Natural killer cell (primary cell): Measurements from ENCODE around the gene RIMS4. TPM values are rescaled to one million over a fixed set of nuclear protein-coding genes. Genes with fewer than 3 reads are reported as not detected.

Experiments used
- ATAC-seq, 3 donors: fragments of 150-1000 bp in 2 of 3; fragments of 200-7000 bp in 1 of 3; cut with Tn5 transposase; 1 replicate in 1 of 3; 2 replicates in 2 of 3; pipeline ENCODE4 v1.10.0; 2021; ENCODE audit warnings: mild to moderate bottlenecking in 2 of 3, moderate library complexity in 2 of 3
- DNase-seq, 2 donors: peaks; one replicate each; pipeline versions ENCODE4 v3.0.0 to v3.0.0-alpha.2; 2013 to 2021; ENCODE audit warnings: mixed read lengths in 1 of 2
- H3K27ac ChIP-seq: one replicate; pipeline ENCODE4 v1.5.1; 2013; ENCODE audit warnings: mild to moderate bottlenecking, low read length
- H3K27me3 ChIP-seq: one replicate; pipeline ENCODE4 v1.6.1; 2013; ENCODE audit warnings: low read length; ENCODE audit not compliant: control insufficient read depth, insufficient read depth
- H3K36me3 ChIP-seq: one replicate; pipeline ENCODE4 v1.6.1; 2013; ENCODE audit warnings: low read length; ENCODE audit not compliant: control insufficient read depth, insufficient read depth
- H3K4me1 ChIP-seq: one replicate; pipeline ENCODE4 v1.6.1; 2013; ENCODE audit warnings: low read length; ENCODE audit not compliant: control insufficient read depth, insufficient read depth
- H3K4me3 ChIP-seq: one replicate; pipeline ENCODE4 v1.5.1; 2013; ENCODE audit warnings: low read length
- H3K9me3 ChIP-seq: one replicate; pipeline ENCODE4 v1.6.1; 2013; ENCODE audit warnings: low read length; ENCODE audit not compliant: control insufficient read depth, insufficient read depth
- H3K27ac Mint-ChIP-seq, 2 donors: one replicate each; pipeline ENCODE4 v1.8.0; 2022; ENCODE audit warnings: mild to moderate bottlenecking in 2 of 2, mixed read lengths in 2 of 2, moderate library complexity in 1 of 2
- H3K27me3 Mint-ChIP-seq, 2 donors: one replicate each; pipeline ENCODE4 v1.8.0; 2022; ENCODE audit warnings: low read depth in 2 of 2, mixed read lengths in 2 of 2
- H3K36me3 Mint-ChIP-seq: one replicate; pipeline ENCODE4 v1.8.0; 2022; ENCODE audit warnings: mixed read lengths
- H3K4me1 Mint-ChIP-seq, 2 donors: one replicate each; pipeline ENCODE4 v1.8.0; 2022; ENCODE audit warnings: mixed read lengths in 2 of 2
- H3K4me3 Mint-ChIP-seq: one replicate; pipeline ENCODE4 v1.8.0; 2022; ENCODE audit warnings: mild to moderate bottlenecking, moderate library complexity, mixed read lengths
- H3K9me3 Mint-ChIP-seq, 2 donors: one replicate each; pipeline ENCODE4 v1.8.0; 2022; ENCODE audit warnings: mixed read lengths in 2 of 2
- WGBS: methylation state at CpG from one replicate; pipeline ENCODE4 v1.1.7; 2013; ENCODE audit warnings: missing lambda C conversion rate; ENCODE audit not compliant: insufficient coverage; 5-methylcytosine and 5-hydroxymethylcytosine counted together
- intact Hi-C: fragments of 100-400 bp; cut with micrococcal nuclease; formaldehyde crosslinking; loops from one replicate; pipeline ENCODE4 v1.14.2; 2022
- total RNA-seq, 4 donors: library from RNA; stranded (reverse); fragments of 120-200 nt in 1 of 4; gene quantifications; one replicate each; pipeline versions ENCODE4 v1.2.3 to v1.2.4, GENCODE V29; 2013 to 2022
- TF ChIP-seq, protein P1 (sequence below): fragments of 200-600 bp; IDR thresholded peaks from one replicate; pipeline ENCODE4 v1.8.0; 2022; ENCODE audit warnings: antibody characterized with exemption

The RIMS4 gene
- total RNA-seq, 3 donors from 2014 or later (not counting 1 experiment from before 2014, with no cell fraction given) = not detected

- intact Hi-C loops = no loop called here
- Mint-ChIP-seq H3K4me1 (no peaks in the 10 kb centered on the region), H3K36me3 (no peaks in the 10 kb centered on the region), H3K27ac (no peak overlapping the region), H3K9me3 (no peaks in the 10 kb centered on the region), H3K4me3 (no peak overlapping the region), H3K27me3 (peaks cover 20 to 24% of the 10 kb centered on the region in 2 donors)
- Histone ChIP-seq H3K9me3 (no peaks in the 10 kb centered on the region), H3K36me3 (no peaks in the 10 kb centered on the region), H3K4me3 (no peak overlapping the region), H3K27ac (no peak overlapping the region), H3K27me3 (peaks cover 2% of the 10 kb centered on the region), H3K4me1 (no peaks in the 10 kb centered on the region)
- ATAC-seq = no peak
- no peak for DNase-seq
- TF ChIP-seq, protein P1, sequence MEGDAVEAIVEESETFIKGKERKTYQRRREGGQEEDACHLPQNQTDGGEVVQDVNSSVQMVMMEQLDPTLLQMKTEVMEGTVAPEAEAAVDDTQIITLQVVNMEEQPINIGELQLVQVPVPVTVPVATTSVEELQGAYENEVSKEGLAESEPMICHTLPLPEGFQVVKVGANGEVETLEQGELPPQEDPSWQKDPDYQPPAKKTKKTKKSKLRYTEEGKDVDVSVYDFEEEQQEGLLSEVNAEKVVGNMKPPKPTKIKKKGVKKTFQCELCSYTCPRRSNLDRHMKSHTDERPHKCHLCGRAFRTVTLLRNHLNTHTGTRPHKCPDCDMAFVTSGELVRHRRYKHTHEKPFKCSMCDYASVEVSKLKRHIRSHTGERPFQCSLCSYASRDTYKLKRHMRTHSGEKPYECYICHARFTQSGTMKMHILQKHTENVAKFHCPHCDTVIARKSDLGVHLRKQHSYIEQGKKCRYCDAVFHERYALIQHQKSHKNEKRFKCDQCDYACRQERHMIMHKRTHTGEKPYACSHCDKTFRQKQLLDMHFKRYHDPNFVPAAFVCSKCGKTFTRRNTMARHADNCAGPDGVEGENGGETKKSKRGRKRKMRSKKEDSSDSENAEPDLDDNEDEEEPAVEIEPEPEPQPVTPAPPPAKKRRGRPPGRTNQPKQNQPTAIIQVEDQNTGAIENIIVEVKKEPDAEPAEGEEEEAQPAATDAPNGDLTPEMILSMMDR = no peak
- 56% methylated on average over 5 of the region's 5 CpGs for WGBS
These were observed 41.4 kb downstream of the RIMS4 start for GRCh38 chr20:44768854-44769480.

- no peak overlapping the region for H3K4me3 ChIP-seq
- intact Hi-C loops = no loop called here
- H3K9me3 ChIP-seq = no peaks in the 10 kb centered on the region
- no peak overlapping the region for H3K27ac ChIP-seq
- H3K36me3 ChIP-seq = no peaks in the 10 kb centered on the region
- TF ChIP-seq, protein P1 = no peak
- Mint-ChIP-seq H3K27me3 (peaks cover 20 to 24% of the 10 kb centered on the region in 2 donors), H3K4me1 (no peaks in the 10 kb centered on the region), H3K9me3 (no peaks in the 10 kb centered on the region), H3K27ac (no peak overlapping the region), H3K4me3 (no peak overlapping the region), H3K36me3 (no peaks in the 10 kb centered on the region)
- H3K4me1 ChIP-seq = no peaks in the 10 kb centered on the region
- DNase-seq (no peak), ATAC-seq (no peak)
- 77% methylated on average over 8 of the region's 8 CpGs for WGBS
- H3K27me3 ChIP-seq = peaks cover 2% of the 10 kb centered on the region
These were observed 42.1 kb downstream of the RIMS4 start for GRCh38 chr20:44768256-44768655.

- no peak overlapping the region for H3K4me3 ChIP-seq
- H3K4me1 ChIP-seq = no peaks in the 10 kb centered on the region
- no peaks in the 10 kb centered on the region for H3K36me3 ChIP-seq
- Mint-ChIP-seq H3K36me3 (no peaks in the 10 kb centered on the region), H3K27me3 (peaks cover 15 to 17% of the 10 kb centered on the region in 2 donors), H3K4me1 (no peaks in the 10 kb centered on the region), H3K9me3 (no peaks in the 10 kb centered on the region), H3K27ac (no peak overlapping the region), H3K4me3 (no peak overlapping the region)
- no peak for ATAC-seq
- H3K9me3 ChIP-seq = no peaks in the 10 kb centered on the region
- TF ChIP-seq, protein P1 = no peak
- peaks cover under 1% of the 10 kb centered on the region for H3K27me3 ChIP-seq
- no peak overlapping the region for H3K27ac ChIP-seq
- DNase-seq = no peak
- 62% methylated on average over 6 of the region's 7 CpGs for WGBS
- intact Hi-C loops = no loop called here
These were observed 44.5 kb downstream of the RIMS4 start for GRCh38 chr20:44765701-44766347.
